K562 (cell line): ENCODE measurements around the gene GAPDH. TPM values are rescaled to one million over a fixed set of nuclear protein-coding genes. Genes with fewer than 3 reads are reported as not detected.

ENCODE experiments used
- ATAC-seq: fragments of 200-7000 bp; cut with Tn5 transposase; 3 replicates; pipeline ENCODE4 v1.9.1; 2020; ENCODE audit warnings: moderate library complexity
- BruUV-seq: library from RNA; stranded (reverse); fragments of 400-500 nt; replicated peaks from 2 replicates; lab custom pipeline; 2021; lab: Mats Ljungman, UMichigan
- CTCF ChIA-PET: fragments of 300-600 bp; formaldehyde crosslinking; extraction: SDS; loops from one replicate; lab custom pipeline; 2021; ENCODE audit warnings: low intra/inter-chr PET ratio; lab: Yijun Ruan, JAX
- POLR2A ChIA-PET: fragments of 300-600, 350-650 bp; sonication (Branson Sonifier 250); formaldehyde crosslinking; extraction: SDS; loops from one replicate; lab custom pipeline; 2021; ENCODE audit warnings: antibody characterized with exemption, inconsistent platforms; lab: Yijun Ruan, JAX
- DNase-seq, 4 experiments: peaks; one replicate each; pipeline versions ENCODE4 v3.0.0 to v3.0.0-alpha.2; 2011 to 2018; ENCODE audit warnings: low spot score in 3 of 4, mixed read lengths in 3 of 4; ENCODE audit errors: extremely low read depth in 1 of 4
- FAIRE-seq: peaks from 2 replicates; lab custom pipeline; 2011; peaks lifted over from hg19 to GRCh38; lab: Jason Lieb, UNC
- H2AFZ ChIP-seq: 2 replicates; pipeline ENCODE4 v1.6.0; 2011; ENCODE audit warnings: low read depth, low read length, control low read depth, inconsistent platforms
- H3K27ac ChIP-seq: fragments of 200-600 bp; 3 replicates; pipeline ENCODE4 v1.8.0; 2011; ENCODE audit warnings: low read depth, mild to moderate bottlenecking, control low read depth, inconsistent platforms, low read length, moderate library complexity, mixed read lengths; ENCODE audit errors: extremely low read depth
- H3K27me3 ChIP-seq, 2 experiments: fragments of 300-600 bp in 1 of 2; 2 replicates in 1 of 2; 3 replicates in 1 of 2; pipeline versions ENCODE4 v1.6.0 to v1.8.0; 2011; ENCODE audit warnings: inconsistent platforms in 2 of 2, low read length in 2 of 2, mild to moderate bottlenecking in 1 of 2, mixed read lengths in 1 of 2, moderate library complexity in 1 of 2; ENCODE audit not compliant: control insufficient read depth in 2 of 2, insufficient read depth in 2 of 2
- H3K36me3 ChIP-seq: fragments of 300-600 bp; 3 replicates; pipeline ENCODE4 v1.8.0; 2011; ENCODE audit warnings: mild to moderate bottlenecking, low read length, inconsistent platforms; ENCODE audit not compliant: control insufficient read depth, insufficient read depth
- H3K4me1 ChIP-seq, 2 experiments: fragments of 200-600 bp in 1 of 2; replicated peaks in 1 of 2; 2 replicates in 1 of 2; 3 replicates in 1 of 2; pipeline versions ENCODE4 v1.5.1 to v1.8.0; 2011; ENCODE audit warnings: inconsistent platforms in 2 of 2, low read length in 2 of 2, mild to moderate bottlenecking in 1 of 2, mixed read lengths in 1 of 2, moderate library complexity in 1 of 2; ENCODE audit not compliant: control insufficient read depth in 2 of 2, insufficient read depth in 2 of 2
- H3K4me2 ChIP-seq: 2 replicates; pipeline ENCODE4 v1.6.1; 2011; ENCODE audit warnings: low read length, control low read depth, inconsistent platforms, mixed read lengths; ENCODE audit not compliant: insufficient read depth
- H3K4me3 ChIP-seq: fragments of 200-600 bp; sonication (generic), shearing (Covaris generic); 2 replicates; pipeline ENCODE4 v1.5.1; 2016; ENCODE audit warnings: control low read depth, inconsistent platforms
- H3K79me2 ChIP-seq: fragments of 200-600 bp; 3 replicates; pipeline ENCODE4 v1.8.0; 2011; ENCODE audit warnings: low read length, inconsistent platforms; ENCODE audit not compliant: control insufficient read depth, insufficient read depth
- H3K9ac ChIP-seq, 2 experiments: 2 replicates each; pipeline versions ENCODE4 v1.6.0 to v1.6.1; 2011; ENCODE audit warnings: low read depth in 2 of 2, low read length in 2 of 2, control low read depth in 1 of 2, inconsistent platforms in 1 of 2, mild to moderate bottlenecking in 1 of 2, mixed read lengths in 1 of 2; ENCODE audit not compliant: insufficient read depth in 1 of 2
- H3K9me1 ChIP-seq: one replicate; pipeline ENCODE4 v1.6.0; 2011; ENCODE audit warnings: inconsistent platforms, mild to moderate bottlenecking, low read length, moderate library complexity; ENCODE audit not compliant: control insufficient read depth, insufficient read depth
- H3K9me3 ChIP-seq: replicated peaks from 2 replicates; pipeline ENCODE4 v1.5.1; 2011; ENCODE audit warnings: low read depth, low read length, inconsistent platforms; ENCODE audit not compliant: control insufficient read depth, insufficient read depth
- H4K20me1 ChIP-seq: replicated peaks from 2 replicates; pipeline ENCODE4 v1.6.1; 2011; ENCODE audit warnings: low read length, inconsistent platforms, mixed read lengths; ENCODE audit not compliant: control insufficient read depth, insufficient read depth
- FIP1L1 ChIP-seq: fragments of 200-400 bp; formaldehyde crosslinking; IDR thresholded peaks from 2 replicates; pipeline ENCODE4 v1.6.1; 2018; ENCODE audit warnings: mild to moderate bottlenecking, low read depth, low read length; ENCODE audit not compliant: poor library complexity, severe bottlenecking
- TFAP4 ChIP-seq: sonication (generic); formaldehyde crosslinking; IDR thresholded peaks from 2 replicates; pipeline ENCODE4 v1.8.0; 2022; ENCODE audit warnings: missing genetic modification reagents, mild to moderate bottlenecking, moderate library complexity, borderline replicate concordance
- WGBS: fragments of 100-300 bp; shearing (Covaris generic); methylation state at CpG from one replicate; pipeline ENCODE4 v1.1.6; 2016; ENCODE audit warnings: low coverage, mixed read lengths; ENCODE audit not compliant: insufficient coverage; ENCODE audit errors: missing lambda C conversion rate; 5-methylcytosine and 5-hydroxymethylcytosine counted together
- in situ Hi-C: fragments of 300-500 bp; cut with MboI; formaldehyde crosslinking; loops from 4 replicates; pipeline ENCODE4 v1.15.0; 2018; ENCODE audit warnings: inconsistent platforms, mixed read lengths
- intact Hi-C: fragments of 100-400 bp; cut with micrococcal nuclease; formaldehyde crosslinking; loops from 2 replicates; pipeline ENCODE4 v1.14.2; 2022
- polyA plus RNA-seq, 8 experiments: library from polyadenylated mRNA; depleted of rRNA in 4 of 8; stranded (reverse) in 5 of 8; unstranded in 3 of 8; fragments of >200 nt; fragmentation: Nextera tagmentation in 2 of 8; fragmentation: Illumina TruSeq in 1 of 8; extraction: Ambion mirVana in 2 of 8; extraction: Trizol in 1 of 8; gene quantifications; 2 replicates each; pipeline versions ENCODE4 v1.2.1 to v1.2.3, GENCODE V29; 2011 to 2014; ENCODE audit warnings: inconsistent platforms in 1 of 8, missing spikeins in 1 of 8
- total RNA-seq, 7 experiments: library from RNA; depleted of rRNA in 6 of 7; stranded (reverse); fragments of >200 nt in 6 of 7; fragmentation: Illumina TruSeq in 2 of 7; extraction: Trizol in 2 of 7; gene quantifications; 2 replicates each; pipeline versions ENCODE4 v1.2.1 to v1.2.3, GENCODE V29; 2011 to 2021; ENCODE audit warnings: low replicate concordance in 1 of 7

Gene GAPDH
- total and polyA plus RNA-seq, 9 of the 15 experiments (the other 6 are each of a cell fraction or from before 2014, with no cell fraction given), result 2,206 to 6,793 (median 4,217) TPM

DNA sequence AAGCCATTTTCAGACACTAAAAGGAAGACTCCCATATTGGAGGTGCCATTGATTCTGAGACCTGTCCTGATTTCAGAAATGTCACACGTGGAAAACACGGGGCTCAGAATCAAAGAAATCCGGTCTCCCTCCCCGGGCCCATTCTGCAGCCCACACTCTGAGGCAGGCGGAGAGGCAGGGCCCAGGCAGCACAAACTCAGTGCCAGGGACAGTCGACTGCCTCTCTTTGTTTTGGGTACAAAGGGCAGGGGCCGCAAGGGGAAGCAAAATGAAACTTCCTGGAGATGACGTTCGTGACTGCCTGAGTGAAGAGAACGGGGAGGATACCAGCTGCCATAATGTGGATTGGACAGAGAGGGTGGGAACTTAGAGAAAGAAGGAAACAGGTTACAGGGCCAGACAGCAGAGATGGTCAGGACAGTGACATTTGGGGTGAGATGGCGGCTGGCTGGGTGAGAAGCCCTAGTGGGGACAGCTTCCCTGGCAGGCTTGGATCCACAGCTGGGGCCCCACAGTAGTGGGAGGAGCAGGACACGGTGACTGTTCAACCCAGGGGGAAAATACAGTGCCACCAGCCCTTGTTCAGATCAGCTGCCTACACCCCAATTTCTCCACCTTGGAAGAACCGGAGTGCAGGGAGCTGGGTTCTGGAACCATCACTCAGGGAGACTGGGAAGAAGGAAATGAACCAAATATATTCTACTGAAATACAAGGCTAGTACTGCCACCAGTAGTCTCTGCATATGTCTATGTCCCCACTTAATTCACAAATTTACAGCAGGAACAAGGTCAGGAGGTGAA is 8.1 kb downstream of the GAPDH start:
- FAIRE-seq, result no peak
- intact Hi-C loops, result no loop called here

More for the DNA sequence above, 8.1 kb downstream of the GAPDH start:
- Histone ChIP-seq H3K27ac (no peak overlapping the region), H3K4me3 (no peak overlapping the region), H2AFZ (peak overlapping the region; percentile 49), H4K20me1 (peaks cover 16% of the 10 kb centered on the region), H3K9me1 (no peaks in the 10 kb centered on the region), H3K9ac (peak overlapping the region in 1 of 2 experiments; percentile 76; a peak in 3 of 4 replicates), H3K36me3 (peaks cover 15% of the 10 kb centered on the region), H3K4me2 (peak overlapping the region; percentile 46; the same call in 1 of the 2 replicates), H3K4me1 (peaks cover 61 to 69% of the 10 kb centered on the region in 2 experiments), H3K9me3 (no peaks in the 10 kb centered on the region), H3K27me3 (no peaks in the 10 kb centered on the region), H3K79me2 (peaks cover 8% of the 10 kb centered on the region; the same call in 2 of the 3 replicates)
- ChIA-PET POLR2A (interaction anchor here (0.6 to 0.8 kb wide), 2 partner anchors 8 to 11 kb away, joined by 3 read pairs; partner anchors contain the start of gene GAPDH), CTCF (no interaction called here)
- BruUV-seq, result no TSS peak
- no peak for TF ChIP-seq FIP1L1
- 0 out of 2 replicates have a peak, but pooled peaks have one; percentile 2 for TF ChIP-seq TFAP4 (CRISPR knock-in tag)
- ATAC-seq, result no peak
- no peak for DNase-seq
- 68% methylated on average over 12 of the region's 13 CpGs for WGBS
- in situ Hi-C loops, result no loop called here
